Nephron progenitor cell (in vitro differentiated cells): ENCODE results near the gene GATA3.

Experiments used
- DNase-seq: peaks from one replicate; pipeline ENCODE4 v3.0.0; 2021
- H3K27ac Mint-ChIP-seq: 2 replicates; pipeline ENCODE4 v1.8.0; 2021; ENCODE audit warnings: mild to moderate bottlenecking, moderate library complexity, mixed read lengths
- H3K27me3 Mint-ChIP-seq: 2 replicates; pipeline ENCODE4 v1.8.0; 2021; ENCODE audit warnings: mild to moderate bottlenecking, low read depth, mixed read lengths; ENCODE audit not compliant: poor library complexity
- H3K36me3 Mint-ChIP-seq: 2 replicates; pipeline ENCODE4 v1.8.0; 2021; ENCODE audit warnings: low read depth, mixed read lengths
- H3K4me1 Mint-ChIP-seq: 2 replicates; pipeline ENCODE4 v1.8.0; 2021; ENCODE audit warnings: mixed read lengths
- H3K4me3 Mint-ChIP-seq: 2 replicates; pipeline ENCODE4 v1.8.0; 2021; ENCODE audit warnings: mild to moderate bottlenecking, moderate library complexity, mixed read lengths
- H3K9me3 Mint-ChIP-seq: 2 replicates; pipeline ENCODE4 v1.8.0; 2021; ENCODE audit warnings: mild to moderate bottlenecking, moderate library complexity, mixed read lengths
- TF ChIP-seq, protein P1 (sequence below): fragments of 200-600 bp; sonication (generic); IDR thresholded peaks from 2 replicates; pipeline ENCODE4 v1.5.0; 2021; ENCODE audit warnings: antibody characterized with exemption

GATA3 gene

DNA sequence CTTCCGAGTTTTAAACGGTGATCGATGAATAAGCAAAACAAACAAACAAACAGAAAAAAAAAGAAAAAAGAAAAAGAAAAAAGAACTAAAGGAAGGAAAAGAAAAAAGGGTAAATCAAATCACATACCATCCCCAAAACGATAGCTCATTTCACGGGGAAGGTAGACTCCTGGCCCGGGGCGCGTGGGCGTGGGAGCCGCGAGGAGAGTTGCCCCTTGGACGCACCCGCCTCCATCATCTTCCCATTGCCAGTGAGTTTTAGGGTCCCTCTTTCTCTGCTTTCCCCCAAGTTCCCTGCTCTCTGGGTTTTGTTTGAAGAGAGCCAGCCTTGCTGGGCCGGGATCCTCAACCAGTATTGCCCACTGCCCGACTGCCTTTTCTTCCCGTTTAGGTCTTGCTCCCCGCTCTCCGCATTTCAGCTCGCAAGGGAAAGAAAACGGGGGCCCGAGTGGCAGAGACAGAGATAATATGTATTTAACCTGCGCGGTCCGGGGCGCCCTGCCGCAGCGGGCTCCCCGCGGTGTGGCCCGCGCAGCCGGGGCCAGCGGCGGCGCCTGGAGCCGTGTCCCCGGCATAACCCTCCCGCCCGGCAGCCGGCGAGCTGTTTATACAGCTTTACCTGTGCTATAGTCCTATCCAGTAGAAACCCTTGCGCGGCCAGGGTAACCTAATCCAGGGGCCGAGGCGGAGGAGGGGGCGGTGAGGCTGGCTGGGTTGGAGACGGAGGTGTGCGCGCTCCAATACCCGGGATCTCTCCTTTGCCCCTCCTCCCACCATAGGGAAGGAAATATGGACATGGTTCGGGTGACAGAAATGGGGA is 5.2 kb upstream of the GATA3 start:
- peak overlapping the region; percentile 78 for H3K4me3 Mint-ChIP-seq
- DNase-seq, result peak; percentile 58

GRCh38 chr10:8049865-8050555 is 4.5 kb upstream of the GATA3 start:
- H3K27me3 Mint-ChIP-seq, result peaks cover 96% of the 10 kb centered on the region
- no peak overlapping the region for H3K27ac Mint-ChIP-seq
- no peaks in the 10 kb centered on the region for H3K36me3 Mint-ChIP-seq
- H3K9me3 Mint-ChIP-seq, result no peaks in the 10 kb centered on the region
- H3K4me1 Mint-ChIP-seq, result peaks cover 67% of the 10 kb centered on the region
- peak; percentile 42 for DNase-seq
- TF ChIP-seq, protein P1, sequence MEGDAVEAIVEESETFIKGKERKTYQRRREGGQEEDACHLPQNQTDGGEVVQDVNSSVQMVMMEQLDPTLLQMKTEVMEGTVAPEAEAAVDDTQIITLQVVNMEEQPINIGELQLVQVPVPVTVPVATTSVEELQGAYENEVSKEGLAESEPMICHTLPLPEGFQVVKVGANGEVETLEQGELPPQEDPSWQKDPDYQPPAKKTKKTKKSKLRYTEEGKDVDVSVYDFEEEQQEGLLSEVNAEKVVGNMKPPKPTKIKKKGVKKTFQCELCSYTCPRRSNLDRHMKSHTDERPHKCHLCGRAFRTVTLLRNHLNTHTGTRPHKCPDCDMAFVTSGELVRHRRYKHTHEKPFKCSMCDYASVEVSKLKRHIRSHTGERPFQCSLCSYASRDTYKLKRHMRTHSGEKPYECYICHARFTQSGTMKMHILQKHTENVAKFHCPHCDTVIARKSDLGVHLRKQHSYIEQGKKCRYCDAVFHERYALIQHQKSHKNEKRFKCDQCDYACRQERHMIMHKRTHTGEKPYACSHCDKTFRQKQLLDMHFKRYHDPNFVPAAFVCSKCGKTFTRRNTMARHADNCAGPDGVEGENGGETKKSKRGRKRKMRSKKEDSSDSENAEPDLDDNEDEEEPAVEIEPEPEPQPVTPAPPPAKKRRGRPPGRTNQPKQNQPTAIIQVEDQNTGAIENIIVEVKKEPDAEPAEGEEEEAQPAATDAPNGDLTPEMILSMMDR, result no peak
- peak overlapping the region; percentile 78 for H3K4me3 Mint-ChIP-seq

More for the DNA sequence above, 5.2 kb upstream of the GATA3 start:
- Mint-ChIP-seq H3K36me3 (no peaks in the 10 kb centered on the region), H3K4me1 (peaks cover 69% of the 10 kb centered on the region), H3K27ac (no peak overlapping the region), H3K9me3 (no peaks in the 10 kb centered on the region), H3K27me3 (peaks cover 97% of the 10 kb centered on the region)
- TF ChIP-seq, protein P1, result no peak

DNA sequence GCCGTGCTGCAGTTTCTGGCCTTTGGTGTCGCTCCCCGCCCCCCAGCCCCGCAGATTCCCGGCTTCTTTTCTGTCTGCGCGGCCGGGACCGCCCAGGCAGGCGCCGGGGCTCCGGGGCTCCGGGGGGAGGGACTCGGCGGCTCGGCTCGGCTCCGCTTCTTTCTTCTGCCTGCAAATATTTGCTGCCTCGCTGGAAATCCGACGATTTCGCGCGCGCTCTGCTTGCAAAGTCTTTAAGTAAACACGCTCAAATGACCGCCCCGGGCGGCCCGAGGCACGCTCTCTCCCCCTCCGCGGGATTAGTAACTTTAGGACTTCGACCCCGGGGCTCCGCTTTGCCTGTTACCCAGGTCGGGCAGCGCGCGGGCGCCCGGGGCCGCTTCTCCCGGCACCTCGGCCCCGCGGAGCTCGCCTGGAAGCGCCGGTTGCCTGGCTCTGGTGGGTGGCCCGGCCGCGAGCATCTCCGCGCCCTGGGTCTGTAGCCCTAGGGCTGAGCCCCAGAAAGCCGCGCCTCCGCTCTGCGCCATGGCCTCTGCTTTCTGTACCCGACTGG is 3.9 kb upstream of the GATA3 start:
- Mint-ChIP-seq H3K4me3 (peak overlapping the region; percentile 78), H3K27ac (no peak overlapping the region), H3K4me1 (peaks cover 64% of the 10 kb centered on the region), H3K27me3 (peaks cover 96% of the 10 kb centered on the region), H3K9me3 (no peaks in the 10 kb centered on the region), H3K36me3 (no peaks in the 10 kb centered on the region)
- DNase-seq, result peak; percentile 70
- TF ChIP-seq, protein P1, result no peak

DNA sequence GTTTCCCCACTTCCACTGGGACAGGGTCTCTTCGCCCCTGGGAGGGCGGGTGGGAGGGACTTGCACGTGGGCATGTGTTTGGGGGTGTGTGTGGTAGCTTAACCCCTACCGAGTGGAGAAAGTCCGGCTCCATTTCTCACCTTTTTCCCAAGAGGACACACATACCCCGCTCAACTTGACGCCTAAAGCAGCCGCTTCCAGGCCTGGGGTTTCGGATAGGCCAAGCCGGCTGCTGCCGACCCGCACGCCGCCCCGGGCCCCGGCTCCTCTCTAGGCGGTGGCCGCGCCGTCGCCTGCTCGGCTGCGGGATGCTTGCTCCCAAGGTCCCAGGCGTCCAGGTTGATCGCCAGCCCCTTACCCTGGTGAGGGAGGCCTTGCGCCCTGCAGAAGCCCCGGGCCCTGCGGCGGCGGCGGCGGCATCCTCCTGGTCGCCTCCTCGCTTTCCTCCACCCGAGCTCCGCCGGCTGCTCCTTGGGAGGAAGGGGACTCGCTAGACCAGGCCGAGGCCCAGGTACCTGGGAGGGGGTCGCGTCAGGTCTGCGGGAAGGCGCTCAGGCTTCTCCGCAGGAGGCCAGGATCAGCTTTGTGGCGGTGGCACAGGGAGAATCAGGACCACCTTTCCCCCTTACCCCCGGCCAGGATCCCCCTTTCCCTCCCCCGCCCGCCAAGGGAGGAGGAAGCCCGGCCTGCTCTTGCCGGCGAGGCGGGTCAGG is 3.2 kb upstream of the GATA3 start:
- no peaks in the 10 kb centered on the region for H3K9me3 Mint-ChIP-seq
- TF ChIP-seq, protein P1, result no peak
- peaks cover 94% of the 10 kb centered on the region for H3K27me3 Mint-ChIP-seq
- peaks cover 59% of the 10 kb centered on the region for H3K4me1 Mint-ChIP-seq
- no peak overlapping the region for H3K27ac Mint-ChIP-seq
- H3K4me3 Mint-ChIP-seq, result peak overlapping the region; percentile 78
- no peaks in the 10 kb centered on the region for H3K36me3 Mint-ChIP-seq
- DNase-seq, result peak; percentile 50

- Mint-ChIP-seq H3K4me1 (peaks cover 59% of the 10 kb centered on the region), H3K27me3 (peaks cover 94% of the 10 kb centered on the region), H3K36me3 (no peaks in the 10 kb centered on the region), H3K9me3 (no peaks in the 10 kb centered on the region), H3K27ac (no peak overlapping the region), H3K4me3 (peak overlapping the region; percentile 81)
- DNase-seq, result peak; percentile 68
- TF ChIP-seq, protein P1, result no peak
These were observed 2.6 kb upstream of the GATA3 start for GRCh38 chr10:8051851-8052257.
